ENCODE measurements around the gene UBAC2. TPM values are rescaled to one million over a fixed set of nuclear protein-coding genes. Genes with fewer than 3 reads are reported as not detected.

The UBAC2 gene
- total RNA-seq, 1 donor: 36.9 TPM

DNA sequence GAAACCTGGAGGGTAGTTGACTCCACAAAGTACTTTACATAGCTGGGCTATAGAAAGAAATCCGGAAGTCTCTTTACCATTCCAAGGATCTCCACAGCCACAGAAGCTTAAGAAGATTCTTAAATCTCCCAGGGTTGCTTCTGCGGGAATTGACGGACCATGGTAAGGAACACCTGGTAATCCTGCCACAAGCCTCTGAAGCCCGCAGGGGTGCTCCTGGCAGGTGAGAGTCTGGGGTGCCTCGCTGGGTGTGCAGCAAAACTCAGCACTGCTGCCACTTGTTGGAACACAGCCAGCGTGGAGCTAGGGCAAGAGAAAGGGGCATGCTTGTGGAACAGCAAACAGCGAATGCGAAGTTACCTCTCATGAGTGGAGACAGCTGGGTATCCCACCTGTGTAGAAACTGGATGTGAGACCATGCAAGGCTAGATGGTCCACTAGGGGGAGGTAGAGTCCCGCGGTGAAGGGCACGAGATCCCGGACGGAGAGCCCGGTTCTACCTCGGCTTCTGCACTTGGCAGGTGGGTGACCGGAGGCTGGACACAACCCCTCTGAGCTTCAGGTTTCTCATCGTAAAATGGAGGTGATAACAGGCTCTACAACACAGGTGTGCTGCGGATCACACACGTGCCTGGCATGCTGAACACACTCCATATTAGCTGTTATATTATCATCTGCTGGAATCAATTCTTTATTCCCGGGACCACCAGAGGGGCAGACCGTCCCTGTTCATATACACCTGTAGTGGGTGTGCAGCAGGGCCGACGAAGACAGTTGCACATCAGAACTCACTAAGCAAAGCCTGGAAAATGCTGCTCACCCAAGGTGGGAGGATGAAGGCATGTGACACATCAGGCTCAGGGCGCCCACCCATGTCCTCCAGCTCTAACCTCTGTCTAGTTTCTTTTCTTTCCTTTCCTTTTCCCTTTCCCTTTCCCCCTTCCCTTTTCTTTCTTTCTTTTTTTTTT lies 24.1 kb upstream of the UBAC2 start:
- Histone ChIP-seq H3K27ac (ENCODE audit: low read depth, low read length) (no peak overlapping the region), H2AFZ (ENCODE audit: low read length) (peak overlapping the region; percentile 36), H3K9me3 (ENCODE audit: low read depth, low read length) (no peaks in the 10 kb centered on the region), H3K4me1 (ENCODE audit: insufficient read depth, low read length) (peaks cover 3% of the 10 kb centered on the region), H3K4me3 (ENCODE audit: insufficient read depth, low read length) (peak overlapping the region; percentile 18), H3K79me2 (ENCODE audit: insufficient read depth, low read length) (no peaks in the 10 kb centered on the region), H3K4me2 (ENCODE audit: insufficient read depth, low read length) (peak overlapping the region; percentile 74), H3K36me3 (ENCODE audit: insufficient read depth, low read length) (no peaks in the 10 kb centered on the region), H3K27me3 (ENCODE audit: insufficient read depth, low read length) (peaks cover 4% of the 10 kb centered on the region), H4K20me1 (ENCODE audit: insufficient read depth, low read length) (no peaks in the 10 kb centered on the region)
- TF ChIP-seq, protein P1, sequence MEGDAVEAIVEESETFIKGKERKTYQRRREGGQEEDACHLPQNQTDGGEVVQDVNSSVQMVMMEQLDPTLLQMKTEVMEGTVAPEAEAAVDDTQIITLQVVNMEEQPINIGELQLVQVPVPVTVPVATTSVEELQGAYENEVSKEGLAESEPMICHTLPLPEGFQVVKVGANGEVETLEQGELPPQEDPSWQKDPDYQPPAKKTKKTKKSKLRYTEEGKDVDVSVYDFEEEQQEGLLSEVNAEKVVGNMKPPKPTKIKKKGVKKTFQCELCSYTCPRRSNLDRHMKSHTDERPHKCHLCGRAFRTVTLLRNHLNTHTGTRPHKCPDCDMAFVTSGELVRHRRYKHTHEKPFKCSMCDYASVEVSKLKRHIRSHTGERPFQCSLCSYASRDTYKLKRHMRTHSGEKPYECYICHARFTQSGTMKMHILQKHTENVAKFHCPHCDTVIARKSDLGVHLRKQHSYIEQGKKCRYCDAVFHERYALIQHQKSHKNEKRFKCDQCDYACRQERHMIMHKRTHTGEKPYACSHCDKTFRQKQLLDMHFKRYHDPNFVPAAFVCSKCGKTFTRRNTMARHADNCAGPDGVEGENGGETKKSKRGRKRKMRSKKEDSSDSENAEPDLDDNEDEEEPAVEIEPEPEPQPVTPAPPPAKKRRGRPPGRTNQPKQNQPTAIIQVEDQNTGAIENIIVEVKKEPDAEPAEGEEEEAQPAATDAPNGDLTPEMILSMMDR (IDR thresholded peaks at IDR 0.05; ENCODE audit: extremely low read depth, low read depth, low read length): peak; percentile 94
- DNase-seq (ENCODE audit: insufficient read length, low spot score, missing footprints): peak; percentile 89

DNA sequence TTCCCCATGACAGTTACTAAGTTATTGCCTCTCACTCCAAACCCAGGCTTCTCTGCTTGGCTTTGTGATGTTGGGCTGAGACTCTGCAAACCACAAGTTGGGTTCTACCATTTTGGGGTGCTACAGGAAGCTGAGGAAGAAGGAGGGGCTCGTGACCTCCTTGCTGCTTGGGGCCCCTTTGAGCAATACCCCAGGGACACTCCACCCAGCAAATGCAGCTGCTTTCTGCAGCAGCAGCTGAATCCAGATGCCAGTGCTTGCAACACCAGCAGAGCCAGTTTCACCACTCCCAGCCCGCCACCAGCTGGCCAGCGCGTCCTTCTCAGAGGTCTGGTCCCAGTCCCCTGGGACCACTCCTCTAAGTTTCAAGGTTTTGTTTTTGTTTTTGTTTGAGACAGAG lies 22.0 kb upstream of the UBAC2 start:
- no peak overlapping the region for H3K4me2 ChIP-seq (ENCODE audit: insufficient read depth, low read length)
- H4K20me1 ChIP-seq (ENCODE audit: insufficient read depth, low read length): no peaks in the 10 kb centered on the region
- no peak for DNase-seq (ENCODE audit: insufficient read length, low spot score, missing footprints)
- H3K36me3 ChIP-seq (ENCODE audit: insufficient read depth, low read length): no peaks in the 10 kb centered on the region
- no peak overlapping the region for H2AFZ ChIP-seq (ENCODE audit: low read length)
- H3K27ac ChIP-seq (ENCODE audit: low read depth, low read length): no peak overlapping the region
- no peak overlapping the region for H3K4me3 ChIP-seq (ENCODE audit: insufficient read depth, low read length)
- H3K79me2 ChIP-seq (ENCODE audit: insufficient read depth, low read length): no peaks in the 10 kb centered on the region
- H3K9me3 ChIP-seq (ENCODE audit: low read depth, low read length): no peaks in the 10 kb centered on the region
- TF ChIP-seq, protein P1 (IDR thresholded peaks at IDR 0.05; ENCODE audit: extremely low read depth, low read depth, low read length): no peak
- peaks cover 4% of the 10 kb centered on the region for H3K27me3 ChIP-seq (ENCODE audit: insufficient read depth, low read length)
- peaks cover 3% of the 10 kb centered on the region for H3K4me1 ChIP-seq (ENCODE audit: insufficient read depth, low read length)

DNA sequence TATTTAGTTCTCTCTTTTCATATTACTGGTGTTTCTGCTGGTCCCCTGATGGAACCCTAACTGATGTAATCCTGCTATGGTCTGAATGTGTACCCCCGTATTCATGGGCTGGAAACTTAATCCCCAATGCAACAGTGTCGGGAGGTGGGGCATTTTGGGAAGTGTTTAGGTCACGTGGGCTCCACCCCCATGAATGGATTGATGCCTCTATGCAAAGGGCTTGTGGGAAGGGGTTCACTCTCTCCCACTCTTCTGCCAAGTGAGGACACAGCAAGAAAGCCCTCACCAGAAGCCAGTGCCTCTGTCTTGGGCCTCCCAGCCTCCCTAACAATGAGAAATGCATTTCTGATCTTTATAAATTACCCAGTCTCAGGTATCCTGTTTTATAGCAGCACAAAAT lies 21.2 kb upstream of the UBAC2 start:
- H2AFZ ChIP-seq (ENCODE audit: low read length): no peak overlapping the region
- H4K20me1 ChIP-seq (ENCODE audit: insufficient read depth, low read length): no peaks in the 10 kb centered on the region
- H3K4me1 ChIP-seq (ENCODE audit: insufficient read depth, low read length): peaks cover 3% of the 10 kb centered on the region
- peak; percentile 27 for DNase-seq (ENCODE audit: insufficient read length, low spot score, missing footprints)
- H3K79me2 ChIP-seq (ENCODE audit: insufficient read depth, low read length): no peaks in the 10 kb centered on the region
- H3K4me2 ChIP-seq (ENCODE audit: insufficient read depth, low read length): no peak overlapping the region
- no peak overlapping the region for H3K27ac ChIP-seq (ENCODE audit: low read depth, low read length)
- no peaks in the 10 kb centered on the region for H3K36me3 ChIP-seq (ENCODE audit: insufficient read depth, low read length)
- H3K9me3 ChIP-seq (ENCODE audit: low read depth, low read length): no peaks in the 10 kb centered on the region
- peaks cover 4% of the 10 kb centered on the region for H3K27me3 ChIP-seq (ENCODE audit: insufficient read depth, low read length)
- no peak overlapping the region for H3K4me3 ChIP-seq (ENCODE audit: insufficient read depth, low read length)
- TF ChIP-seq, protein P1 (IDR thresholded peaks at IDR 0.05; ENCODE audit: extremely low read depth, low read depth, low read length): no peak

GRCh38 chr13:99182439-99182838 lies 18.2 kb upstream of the UBAC2 start:
- DNase-seq (ENCODE audit: insufficient read length, low spot score, missing footprints): no peak

More at GRCh38 chr13:99182439-99182838, 18.2 kb upstream of the UBAC2 start:
- H3K4me2 ChIP-seq (ENCODE audit: insufficient read depth, low read length): no peak overlapping the region
- H3K9me3 ChIP-seq (ENCODE audit: low read depth, low read length): no peaks in the 10 kb centered on the region
- no peak overlapping the region for H3K27ac ChIP-seq (ENCODE audit: low read depth, low read length)
- no peak overlapping the region for H2AFZ ChIP-seq (ENCODE audit: low read length)
- H3K79me2 ChIP-seq (ENCODE audit: insufficient read depth, low read length): no peaks in the 10 kb centered on the region
- H3K4me1 ChIP-seq (ENCODE audit: insufficient read depth, low read length): no peaks in the 10 kb centered on the region
- H3K27me3 ChIP-seq (ENCODE audit: insufficient read depth, low read length): peaks cover 4% of the 10 kb centered on the region
- H3K36me3 ChIP-seq (ENCODE audit: insufficient read depth, low read length): no peaks in the 10 kb centered on the region
- TF ChIP-seq, protein P1 (IDR thresholded peaks at IDR 0.05; ENCODE audit: extremely low read depth, low read depth, low read length): no peak
- no peak overlapping the region for H3K4me3 ChIP-seq (ENCODE audit: insufficient read depth, low read length)
- H4K20me1 ChIP-seq (ENCODE audit: insufficient read depth, low read length): no peaks in the 10 kb centered on the region

Measured in osteoblast (primary cell).